ENCODE results near the gene WDR82. TPM values are rescaled to one million over a fixed set of nuclear protein-coding genes. Genes with fewer than 3 reads are reported as not detected.
A peak's percentile ranks its signal among the peaks of the same experiment; 100 is the strongest.

The WDR82 gene
- total and polyA plus RNA-seq, 9 of the 15 experiments (the other 6 are each of a cell fraction or from before 2014, with no cell fraction given): 6.4 to 62.9 (median 37.1) TPM

GRCh38 chr3:52205727-52206372 lies 72.6 kb downstream of the WDR82 start:
- in situ Hi-C loops (cut with MboI) (no loop called here), intact Hi-C loops (cut with micrococcal nuclease) (no loop called here)
- H4K20me1 ChIP-seq (replicated peaks; ENCODE audit: control insufficient read depth, insufficient read depth, low read length): no peaks in the 10 kb centered on the region
- H3K27me3 ChIP-seq (ENCODE audit: control insufficient read depth in 2 of 2, insufficient read depth in 2 of 2, low read length in 2 of 2): no peaks in the 10 kb centered on the region
- H3K9me1 ChIP-seq (ENCODE audit: control insufficient read depth, insufficient read depth, low read length): no peaks in the 10 kb centered on the region
- no peak overlapping the region for H3K9ac ChIP-seq (ENCODE audit: insufficient read depth in 1 of 2, low read depth in 2 of 2, low read length in 2 of 2)
- FAIRE-seq (no peak), DNase-seq (ENCODE audit: extremely low read depth in 1 of 4, low spot score in 3 of 4) (no peak), ATAC-seq (no peak)
- H3K9me3 ChIP-seq (replicated peaks; ENCODE audit: control insufficient read depth, insufficient read depth, low read depth, low read length): no peaks in the 10 kb centered on the region
- ChIA-PET POLR2A (interaction anchor here (0.6 to 2.5 kb wide), 2 partner anchors 15 to 53 kb away, joined by 3 to 7 read pairs; no protein-coding TSS in a partner anchor), CTCF (ENCODE audit: low intra/inter-chr PET ratio) (no interaction called here)
- no peaks in the 10 kb centered on the region for H3K4me1 ChIP-seq (replicated peaks in 1 of 2; ENCODE audit: control insufficient read depth in 2 of 2, insufficient read depth in 2 of 2, low read length in 2 of 2)
- no peaks in the 10 kb centered on the region for H3K79me2 ChIP-seq (ENCODE audit: control insufficient read depth, insufficient read depth, low read length)
- H3K4me2 ChIP-seq (ENCODE audit: insufficient read depth, low read length): no peak overlapping the region
- no TSS peak for BruUV-seq (replicated peaks)
- H3K27ac ChIP-seq (ENCODE audit: extremely low read depth, low read depth, low read length): no peak overlapping the region
- no peak for TF ChIP-seq BDP1 (IDR thresholded peaks at IDR 0.05; ENCODE audit: insufficient read depth, insufficient read length)
- no peak for TF ChIP-seq SETDB1 (IDR thresholded peaks at IDR 0.05; ENCODE audit: low read length)
- no peak for TF ChIP-seq CHD4 (IDR thresholded peaks at IDR 0.05; ENCODE audit: insufficient read depth, insufficient replicate concordance, low read depth, low read length, poor library complexity, severe bottlenecking)
- TF ChIP-seq C11orf30 (IDR thresholded peaks at IDR 0.05; ENCODE audit: low read depth): peak; percentile 35; the same call in 1 of the 2 replicates
- TF ChIP-seq MAFF (IDR thresholded peaks at IDR 0.05; ENCODE audit: low read length): peak; percentile 10; the same call in 1 of the 2 replicates
- no peak for TF ChIP-seq NR3C1 (CRISPR knock-in tag; IDR thresholded peaks at IDR 0.05)
- no peak for TF ChIP-seq FOXP1 (CRISPR knock-in tag; IDR thresholded peaks at IDR 0.05)
- no peak for TF ChIP-seq FOXJ2 (tag; IDR thresholded peaks at IDR 0.05)
- TF ChIP-seq BRF2 (IDR thresholded peaks at IDR 0.05; ENCODE audit: borderline replicate concordance, insufficient read depth, insufficient read length): no peak
- no peak for TF ChIP-seq POLR3A (IDR thresholded peaks at IDR 0.05; ENCODE audit: borderline replicate concordance, extremely low read depth, insufficient read depth, insufficient read length)
- no peak for TF ChIP-seq MAX (CRISPR knock-in tag; IDR thresholded peaks at IDR 0.05)
- no peak for TF ChIP-seq RBFOX2 (IDR thresholded peaks at IDR 0.05; ENCODE audit: low read depth, low read length)
- peak; percentile 57 for TF ChIP-seq ZNF316 (IDR thresholded peaks at IDR 0.05)
- no peak overlapping the region for H2AFZ ChIP-seq (ENCODE audit: low read depth, low read length)
- no peak overlapping the region for H3K4me3 ChIP-seq
- peaks cover 94% of the 10 kb centered on the region for H3K36me3 ChIP-seq (ENCODE audit: control insufficient read depth, insufficient read depth, low read length)
- 87% methylated on average over 6 of the region's 6 CpGs for WGBS (ENCODE audit: insufficient coverage, low coverage, missing lambda C conversion rate)

MicroRNAs within 50 kb of the gene (microRNA counts, 767-probe panel; counts per million panel counts)
- 4,325 counts per million, percentile 84 among the panel's probes with 10 or more counts for microRNA hsa-let-7g-5p

Small RNA genes within 50 kb of the gene (microRNA-seq; reads per million reads assigned to microRNA genes)
- gene MIR135A1 (ENCODE audit: borderline microRNAs expressed): 1.4 reads per million, percentile 16 among the genes with 10 or more reads in this experiment
- gene MIRLET7G (ENCODE audit: borderline microRNAs expressed): 525 reads per million, percentile 88 among the genes with 10 or more reads in this experiment

Small RNA genes within 50 kb of the gene (small RNA-seq; reads per million reads assigned to genes)
- gene MIR135A1 (0.18 reads per million), gene MIRLET7G (25.3 reads per million, percentile 97 among the genes with 10 or more reads in this experiment)

Other genes with a start within 250 kb of the WDR82 start
Only the 7 nearest of the 14 such genes appear.
- 16.0 and 19.6 TPM in 2 replicates for gene POC1A, start 124.2 kb downstream of the WDR82 start, total RNA-seq (2014; rRNA removed)
- gene POC1A, start 124.2 kb downstream of the WDR82 start, total RNA-seq (2014; rRNA removed; fragmentation: Illumina TruSeq; extraction: Trizol): 7.5 and 8.5 TPM in 2 replicates
- 9.5 and 11.3 TPM in 2 replicates for gene POC1A, start 124.2 kb downstream of the WDR82 start, total RNA-seq (2015; rRNA removed; fragmentation: Illumina TruSeq; extraction: Trizol)
- 15.9 and 17.4 TPM in 2 replicates for gene POC1A, start 124.2 kb downstream of the WDR82 start, total RNA-seq (2021)
- gene POC1A, start 124.2 kb downstream of the WDR82 start, polyA plus RNA-seq (2011; rRNA removed): 15.2 and 16.6 TPM in 2 replicates
- gene POC1A, start 124.2 kb downstream of the WDR82 start, polyA plus RNA-seq (2014; fragmentation: Illumina TruSeq; extraction: Trizol): 17.5 and 19.6 TPM in 2 replicates
- 1 to 10 TPM; 7.2 to 9.4 TPM for gene POC1A, start 124.2 kb downstream of the WDR82 start, polyA plus RNA-seq (2014; fragmentation: Nextera tagmentation; extraction: Ambion mirVana)
- 12.1 and 17.3 TPM in 2 replicates for gene POC1A, start 124.2 kb downstream of the WDR82 start, polyA plus RNA-seq (2014; rRNA removed)
- gene ALAS1, start 80.5 kb downstream of the WDR82 start, total RNA-seq (2014; rRNA removed): 21.8 and 27.3 TPM in 2 replicates
- gene ALAS1, start 80.5 kb downstream of the WDR82 start, total RNA-seq (2014; rRNA removed; fragmentation: Illumina TruSeq; extraction: Trizol): 22.7 and 23.8 TPM in 2 replicates
- 34.5 and 36.8 TPM in 2 replicates for gene ALAS1, start 80.5 kb downstream of the WDR82 start, total RNA-seq (2015; rRNA removed; fragmentation: Illumina TruSeq; extraction: Trizol)
- 24.3 and 27.6 TPM in 2 replicates for gene ALAS1, start 80.5 kb downstream of the WDR82 start, total RNA-seq (2021)
- 30.4 and 34.4 TPM in 2 replicates for gene ALAS1, start 80.5 kb downstream of the WDR82 start, polyA plus RNA-seq (2011; rRNA removed)
- 39.2 and 41.6 TPM in 2 replicates for gene ALAS1, start 80.5 kb downstream of the WDR82 start, polyA plus RNA-seq (2014; fragmentation: Illumina TruSeq; extraction: Trizol)
- 10 to 100 TPM; 37.8 to 49.5 TPM for gene ALAS1, start 80.5 kb downstream of the WDR82 start, polyA plus RNA-seq (2014; fragmentation: Nextera tagmentation; extraction: Ambion mirVana)
- 21.4 and 24.4 TPM in 2 replicates for gene ALAS1, start 80.5 kb downstream of the WDR82 start, polyA plus RNA-seq (2014; rRNA removed)
- gene TLR9, start 53.0 kb downstream of the WDR82 start, total RNA-seq (2014; rRNA removed): not detected in 2 replicates
- not detected in 2 replicates for gene TLR9, start 53.0 kb downstream of the WDR82 start, total RNA-seq (2014; rRNA removed; fragmentation: Illumina TruSeq; extraction: Trizol)
- not detected in 2 replicates for gene TLR9, start 53.0 kb downstream of the WDR82 start, total RNA-seq (2015; rRNA removed; fragmentation: Illumina TruSeq; extraction: Trizol)
- gene TLR9, start 53.0 kb downstream of the WDR82 start, total RNA-seq (2021): not detected in 2 replicates
- gene TLR9, start 53.0 kb downstream of the WDR82 start, polyA plus RNA-seq (2011; rRNA removed): not detected in 2 replicates
- gene TLR9, start 53.0 kb downstream of the WDR82 start, polyA plus RNA-seq (2014; fragmentation: Illumina TruSeq; extraction: Trizol): not detected in 2 replicates
- gene TLR9, start 53.0 kb downstream of the WDR82 start, polyA plus RNA-seq (2014; fragmentation: Nextera tagmentation; extraction: Ambion mirVana): not detected
- gene TLR9, start 53.0 kb downstream of the WDR82 start, polyA plus RNA-seq (2014; rRNA removed): not detected in 2 replicates
- gene TWF2, start 39.5 kb downstream of the WDR82 start, total RNA-seq (2014; rRNA removed): 49.1 and 56.9 TPM in 2 replicates
- gene TWF2, start 39.5 kb downstream of the WDR82 start, total RNA-seq (2014; rRNA removed; fragmentation: Illumina TruSeq; extraction: Trizol): 9.6 and 11.4 TPM in 2 replicates
- 26.8 and 27.0 TPM in 2 replicates for gene TWF2, start 39.5 kb downstream of the WDR82 start, total RNA-seq (2015; rRNA removed; fragmentation: Illumina TruSeq; extraction: Trizol)
- gene TWF2, start 39.5 kb downstream of the WDR82 start, total RNA-seq (2021): 49.1 and 53.6 TPM in 2 replicates
- gene TWF2, start 39.5 kb downstream of the WDR82 start, polyA plus RNA-seq (2011; rRNA removed): 35.7 and 47.1 TPM in 2 replicates
- 29.7 and 43.9 TPM in 2 replicates for gene TWF2, start 39.5 kb downstream of the WDR82 start, polyA plus RNA-seq (2014; fragmentation: Illumina TruSeq; extraction: Trizol)
- gene TWF2, start 39.5 kb downstream of the WDR82 start, polyA plus RNA-seq (2014; fragmentation: Nextera tagmentation; extraction: Ambion mirVana): 1 to 10 TPM in 1 of 2 experiments, under 1 TPM in 1; 0.11 to 1.7 TPM
- 59.4 and 61.9 TPM in 2 replicates for gene TWF2, start 39.5 kb downstream of the WDR82 start, polyA plus RNA-seq (2014; rRNA removed)
- gene PPM1M, start 32.9 kb downstream of the WDR82 start, total RNA-seq (2014; rRNA removed): 4.4 and 4.5 TPM in 2 replicates
- gene PPM1M, start 32.9 kb downstream of the WDR82 start, total RNA-seq (2014; rRNA removed; fragmentation: Illumina TruSeq; extraction: Trizol): 3.3 TPM in 2 replicates
- gene PPM1M, start 32.9 kb downstream of the WDR82 start, total RNA-seq (2015; rRNA removed; fragmentation: Illumina TruSeq; extraction: Trizol): 2.0 and 2.8 TPM in 2 replicates
- gene PPM1M, start 32.9 kb downstream of the WDR82 start, total RNA-seq (2021): 5.0 and 7.0 TPM in 2 replicates
- 9.2 and 9.9 TPM in 2 replicates for gene PPM1M, start 32.9 kb downstream of the WDR82 start, polyA plus RNA-seq (2011; rRNA removed)
- 6.5 and 6.6 TPM in 2 replicates for gene PPM1M, start 32.9 kb downstream of the WDR82 start, polyA plus RNA-seq (2014; fragmentation: Illumina TruSeq; extraction: Trizol)
- 1 to 10 TPM; 1.4 to 1.5 TPM for gene PPM1M, start 32.9 kb downstream of the WDR82 start, polyA plus RNA-seq (2014; fragmentation: Nextera tagmentation; extraction: Ambion mirVana)
- 4.6 and 6.9 TPM in 2 replicates for gene PPM1M, start 32.9 kb downstream of the WDR82 start, polyA plus RNA-seq (2014; rRNA removed)
- gene GLYCTK, start 9.2 kb upstream of the WDR82 start, total RNA-seq (2014; rRNA removed): 5.8 and 6.4 TPM in 2 replicates
- 1.3 and 1.9 TPM in 2 replicates for gene GLYCTK, start 9.2 kb upstream of the WDR82 start, total RNA-seq (2014; rRNA removed; fragmentation: Illumina TruSeq; extraction: Trizol)
- 3.4 and 4.1 TPM in 2 replicates for gene GLYCTK, start 9.2 kb upstream of the WDR82 start, total RNA-seq (2015; rRNA removed; fragmentation: Illumina TruSeq; extraction: Trizol)
- 7.3 and 8.3 TPM in 2 replicates for gene GLYCTK, start 9.2 kb upstream of the WDR82 start, total RNA-seq (2021)
- 6.0 and 7.1 TPM in 2 replicates for gene GLYCTK, start 9.2 kb upstream of the WDR82 start, polyA plus RNA-seq (2011; rRNA removed)
- 3.0 and 4.5 TPM in 2 replicates for gene GLYCTK, start 9.2 kb upstream of the WDR82 start, polyA plus RNA-seq (2014; fragmentation: Illumina TruSeq; extraction: Trizol)
- gene GLYCTK, start 9.2 kb upstream of the WDR82 start, polyA plus RNA-seq (2014; fragmentation: Nextera tagmentation; extraction: Ambion mirVana): under 1 TPM; 0.18 to 0.55 TPM
- 9.1 and 9.9 TPM in 2 replicates for gene GLYCTK, start 9.2 kb upstream of the WDR82 start, polyA plus RNA-seq (2014; rRNA removed)
- gene DNAH1, start 37.7 kb upstream of the WDR82 start, total RNA-seq (2014; rRNA removed): 0.41 and 0.57 TPM in 2 replicates
- 0.18 and 0.22 TPM in 2 replicates for gene DNAH1, start 37.7 kb upstream of the WDR82 start, total RNA-seq (2014; rRNA removed; fragmentation: Illumina TruSeq; extraction: Trizol)
- gene DNAH1, start 37.7 kb upstream of the WDR82 start, total RNA-seq (2015; rRNA removed; fragmentation: Illumina TruSeq; extraction: Trizol): 0.51 and 0.57 TPM in 2 replicates
- gene DNAH1, start 37.7 kb upstream of the WDR82 start, total RNA-seq (2021): 0.84 and 1.2 TPM in 2 replicates
- gene DNAH1, start 37.7 kb upstream of the WDR82 start, polyA plus RNA-seq (2011; rRNA removed): 0.57 and 0.97 TPM in 2 replicates
- 0.42 and 0.68 TPM in 2 replicates for gene DNAH1, start 37.7 kb upstream of the WDR82 start, polyA plus RNA-seq (2014; fragmentation: Illumina TruSeq; extraction: Trizol)
- gene DNAH1, start 37.7 kb upstream of the WDR82 start, polyA plus RNA-seq (2014; fragmentation: Nextera tagmentation; extraction: Ambion mirVana): under 1 TPM; 0.04 TPM
- gene DNAH1, start 37.7 kb upstream of the WDR82 start, polyA plus RNA-seq (2014; rRNA removed): 0.40 and 0.50 TPM in 2 replicates